SK-N-SH (cell line): ENCODE data around the gene RYR3. TPM values are rescaled to one million over a fixed set of nuclear protein-coding genes. Genes with fewer than 3 reads are reported as not detected.

Source experiments
- CTCF ChIA-PET: fragments of 300-600, 350-600 bp; formaldehyde crosslinking; extraction: SDS; loops from one replicate; lab custom pipeline; 2021; lab: Yijun Ruan, JAX
- POLR2A ChIA-PET: fragments of 350-600 bp; sonication (Branson Sonifier 250); formaldehyde crosslinking; extraction: SDS; loops from one replicate; lab custom pipeline; 2020; ENCODE audit warnings: antibody characterized with exemption, inconsistent platforms; lab: Yijun Ruan, JAX
- DNase-seq: peaks from one replicate; pipeline ENCODE4 v3.0.0; 2012
- H2AFZ ChIP-seq: fragments of 200-600 bp; sonication (generic); 2 replicates; pipeline ENCODE4 v1.8.1; 2016; ENCODE audit warnings: antibody characterized with exemption, mild to moderate bottlenecking, low read depth
- H3F3A ChIP-seq: fragments of 200-600 bp; sonication (generic); replicated peaks from 2 replicates; pipeline ENCODE3; 2016; ENCODE audit warnings: antibody characterized with exemption, mild to moderate bottlenecking; ENCODE audit not compliant: insufficient read depth
- H3K27ac ChIP-seq, 2 experiments: fragments of 200-500 bp in 1 of 2; fragments of 200-600 bp in 1 of 2; sonication (Bioruptor generic) in 1 of 2; sonication (generic), shearing (Covaris generic) in 1 of 2; 2 replicates each; pipeline versions ENCODE4 v1.5.1 to v1.6.1; 2014 to 2016; ENCODE audit warnings: low read depth in 2 of 2, inconsistent platforms in 1 of 2, low read length in 1 of 2, mild to moderate bottlenecking in 1 of 2, mixed read lengths in 1 of 2
- H3K27me3 ChIP-seq: fragments of 200-600 bp; sonication (generic), shearing (Covaris generic); 2 replicates; pipeline ENCODE4 v1.6.1; 2016; ENCODE audit warnings: mixed run types; ENCODE audit not compliant: insufficient read depth
- H3K36me3 ChIP-seq, 2 experiments: fragments of 200-500 bp in 1 of 2; fragments of 200-600 bp in 1 of 2; sonication (Bioruptor generic) in 1 of 2; sonication (generic) in 1 of 2; replicated peaks in 1 of 2; 2 replicates each; pipeline versions ENCODE3 to v1.5.1; 2014 to 2016; ENCODE audit warnings: low read length in 1 of 2, mild to moderate bottlenecking in 1 of 2; ENCODE audit not compliant: insufficient read depth in 2 of 2, control insufficient read depth in 1 of 2
- H3K4me1 ChIP-seq, 2 experiments: fragments of 200-500 bp in 1 of 2; fragments of 200-600 bp in 1 of 2; sonication (Bioruptor generic) in 1 of 2; sonication (generic), shearing (Covaris generic) in 1 of 2; 2 replicates each; pipeline versions ENCODE4 v1.5.1 to v1.6.1; 2014 to 2016; ENCODE audit warnings: low read depth in 1 of 2, low read length in 1 of 2, mixed run types in 1 of 2; ENCODE audit not compliant: insufficient read depth in 2 of 2, control insufficient read depth in 1 of 2
- H3K4me2 ChIP-seq: fragments of 200-600 bp; sonication (generic), shearing (Covaris generic); 2 replicates; pipeline ENCODE4 v1.6.1; 2017; ENCODE audit warnings: mixed run types
- H3K4me3 ChIP-seq, 2 experiments: fragments of 200-500 bp in 1 of 2; fragments of 200-600 bp in 1 of 2; sonication (Bioruptor generic) in 1 of 2; sonication (generic), shearing (Covaris generic) in 1 of 2; 2 replicates each; pipeline versions ENCODE4 v1.5.1 to v1.8.1; 2014 to 2016; ENCODE audit warnings: low read depth in 2 of 2, inconsistent platforms in 1 of 2, low read length in 1 of 2, mild to moderate bottlenecking in 1 of 2, mixed read lengths in 1 of 2, moderate library complexity in 1 of 2
- H3K79me2 ChIP-seq: fragments of 200-600 bp; sonication (generic); 2 replicates; pipeline ENCODE4 v1.8.1; 2017; ENCODE audit warnings: mild to moderate bottlenecking; ENCODE audit not compliant: insufficient read depth
- H3K9ac ChIP-seq: fragments of 200-600 bp; sonication (generic); 2 replicates; pipeline ENCODE4 v1.6.1; 2017; ENCODE audit warnings: mixed run types
- H3K9me2 ChIP-seq: fragments of 200-600 bp; sonication (generic); 2 replicates; pipeline ENCODE4 v1.6.1; 2017; ENCODE audit warnings: mixed run types
- H3K9me3 ChIP-seq: fragments of 200-600 bp; sonication (generic); 2 replicates; pipeline ENCODE4 v1.6.1; 2017; ENCODE audit warnings: mixed run types, mild to moderate bottlenecking, moderate library complexity
- H4K20me1 ChIP-seq: fragments of 200-600 bp; sonication (generic); 2 replicates; pipeline ENCODE4 v1.6.1; 2017; ENCODE audit warnings: mild to moderate bottlenecking, mixed run types; ENCODE audit not compliant: insufficient read depth
- EP300 ChIP-seq, 2 experiments: IDR thresholded peaks; 2 replicates each; pipeline versions ENCODE4 v1.4.0 to v1.6.1; 2012; ENCODE audit warnings: borderline replicate concordance in 1 of 2, low read depth in 1 of 2, low read length in 1 of 2
- FOXM1 ChIP-seq: IDR thresholded peaks from 2 replicates; pipeline ENCODE4 v1.4.0; 2012; ENCODE audit warnings: low read depth, mild to moderate bottlenecking
- GABPA ChIP-seq: IDR thresholded peaks from 2 replicates; pipeline ENCODE4 v1.4.0; 2012; ENCODE audit warnings: low read depth, mild to moderate bottlenecking
- GATA2 ChIP-seq: sonication (generic); formaldehyde crosslinking; IDR thresholded peaks from 2 replicates; pipeline ENCODE4 v1.5.0; 2020; ENCODE audit warnings: mild to moderate bottlenecking, missing genetic modification reagents
- MEF2A ChIP-seq: IDR thresholded peaks from 2 replicates; pipeline ENCODE4 v1.4.0; 2012; ENCODE audit warnings: low read depth, borderline replicate concordance
- NFIC ChIP-seq: IDR thresholded peaks from 2 replicates; pipeline ENCODE4 v1.4.0; 2012; ENCODE audit warnings: borderline replicate concordance
- RAD21 ChIP-seq: IDR thresholded peaks from 2 replicates; pipeline ENCODE4 v1.6.1; 2012; ENCODE audit warnings: mild to moderate bottlenecking, low read length
- SIN3A ChIP-seq: IDR thresholded peaks from 2 replicates; pipeline ENCODE4 v1.6.1; 2012; ENCODE audit warnings: low read depth, mild to moderate bottlenecking, low read length, moderate library complexity, borderline replicate concordance
- SMC3 ChIP-seq: IDR thresholded peaks from 2 replicates; pipeline ENCODE4 v1.6.1; 2012; ENCODE audit warnings: low read depth, low read length, improper control_type of control experiment
- WGBS: methylation state at CpG from one replicate; pipeline ENCODE4 v1.1.6; 2017; ENCODE audit warnings: low lambda C conversion rate; 5-methylcytosine and 5-hydroxymethylcytosine counted together
- polyA plus RNA-seq, 3 experiments: library from polyadenylated mRNA; depleted of rRNA; stranded (reverse); fragments of >200 nt; gene quantifications; 2 replicates each; pipeline ENCODE4 v1.2.3, GENCODE V29; 2012
- TF ChIP-seq, protein P1 (sequence below): IDR thresholded peaks from 2 replicates; pipeline ENCODE4 v1.6.1; 2012; ENCODE audit warnings: mild to moderate bottlenecking, low read depth, low read length, moderate library complexity
- TF ChIP-seq, protein P2 (sequence below): fragments of 150-350 bp; IDR thresholded peaks from 2 replicates; pipeline ENCODE4 v1.6.1; 2017; ENCODE audit warnings: antibody characterized with exemption, low read length, low read depth, borderline replicate concordance
- TF ChIP-seq, protein P3 (sequence below): IDR thresholded peaks from 2 replicates; pipeline ENCODE4 v1.4.0; 2012; ENCODE audit warnings: low read depth, borderline replicate concordance
- TF ChIP-seq, protein P4 (sequence below): IDR thresholded peaks from 2 replicates; pipeline ENCODE4 v1.4.0; 2012; ENCODE audit warnings: low read depth, borderline replicate concordance
- TF ChIP-seq, protein P5 (sequence below): IDR thresholded peaks from 2 replicates; pipeline ENCODE4; 2012

Gene RYR3
- polyA plus RNA-seq, 1 of the 3 experiments (the other 2 are of a cell fraction): 0.02 TPM

DNA sequence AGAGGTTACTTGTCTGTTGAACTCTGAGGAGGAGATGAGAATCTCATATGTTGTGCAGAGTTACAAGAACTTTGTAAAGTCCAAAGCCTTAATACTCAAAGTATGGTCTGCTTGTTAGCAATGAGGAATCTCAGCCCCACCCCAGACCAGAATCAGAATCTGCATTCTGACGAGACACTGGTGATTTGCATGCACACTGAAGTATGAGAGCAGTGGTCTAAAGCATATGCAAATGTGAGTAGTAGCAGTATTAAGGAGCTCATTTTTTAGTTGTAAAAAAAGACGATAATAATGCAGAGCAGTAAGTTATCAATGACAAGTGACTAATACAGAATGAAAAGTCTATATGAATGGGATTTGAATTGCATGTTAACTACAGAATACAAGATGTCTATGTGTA lies 327.7 kb downstream of the RYR3 start:
- H3K9ac ChIP-seq: no peak overlapping the region
- H3K27ac ChIP-seq: no peak overlapping the region
- H3K4me1 ChIP-seq: peaks cover 0 to 25% of the 10 kb centered on the region in 2 experiments; a peak in 2 of 4 replicates
- no peak for DNase-seq
- H3K9me3 ChIP-seq: no peaks in the 10 kb centered on the region
- H3K4me2 ChIP-seq: no peak overlapping the region
- 38% methylated on average over 2 of the region's 2 CpGs for WGBS
- ChIA-PET POLR2A (no interaction called here), CTCF (interaction anchor here (0.6 to 4.2 kb wide), 4 partner anchors 16 to 604 kb away, joined by 3 to 23 read pairs (median 7); no protein-coding TSS in a partner anchor)
- no peaks in the 10 kb centered on the region for H3K9me2 ChIP-seq
- H3K79me2 ChIP-seq: no peaks in the 10 kb centered on the region
- peaks cover 11% of the 10 kb centered on the region; the same call in 1 of the 2 replicates for H3K27me3 ChIP-seq
- no peak overlapping the region for H2AFZ ChIP-seq
- H3K4me3 ChIP-seq: no peak overlapping the region
- no peaks in the 10 kb centered on the region for H3F3A ChIP-seq
- no peaks in the 10 kb centered on the region for H3K36me3 ChIP-seq
- no peaks in the 10 kb centered on the region for H4K20me1 ChIP-seq
- TF ChIP-seq SMC3 (no peak), SIN3A (no peak), EP300 (IDR thresholded peaks at IDR 0.05; ENCODE audit: borderline replicate concordance in 1 of 2, low read depth in 1 of 2, low read length in 1 of 2) (no peak), GATA2 (CRISPR knock-in tag) (no peak), NFIC (no peak), MEF2A (no peak), GABPA (no peak), FOXM1 (no peak), RAD21 (no peak)
- TF ChIP-seq, protein P1, sequence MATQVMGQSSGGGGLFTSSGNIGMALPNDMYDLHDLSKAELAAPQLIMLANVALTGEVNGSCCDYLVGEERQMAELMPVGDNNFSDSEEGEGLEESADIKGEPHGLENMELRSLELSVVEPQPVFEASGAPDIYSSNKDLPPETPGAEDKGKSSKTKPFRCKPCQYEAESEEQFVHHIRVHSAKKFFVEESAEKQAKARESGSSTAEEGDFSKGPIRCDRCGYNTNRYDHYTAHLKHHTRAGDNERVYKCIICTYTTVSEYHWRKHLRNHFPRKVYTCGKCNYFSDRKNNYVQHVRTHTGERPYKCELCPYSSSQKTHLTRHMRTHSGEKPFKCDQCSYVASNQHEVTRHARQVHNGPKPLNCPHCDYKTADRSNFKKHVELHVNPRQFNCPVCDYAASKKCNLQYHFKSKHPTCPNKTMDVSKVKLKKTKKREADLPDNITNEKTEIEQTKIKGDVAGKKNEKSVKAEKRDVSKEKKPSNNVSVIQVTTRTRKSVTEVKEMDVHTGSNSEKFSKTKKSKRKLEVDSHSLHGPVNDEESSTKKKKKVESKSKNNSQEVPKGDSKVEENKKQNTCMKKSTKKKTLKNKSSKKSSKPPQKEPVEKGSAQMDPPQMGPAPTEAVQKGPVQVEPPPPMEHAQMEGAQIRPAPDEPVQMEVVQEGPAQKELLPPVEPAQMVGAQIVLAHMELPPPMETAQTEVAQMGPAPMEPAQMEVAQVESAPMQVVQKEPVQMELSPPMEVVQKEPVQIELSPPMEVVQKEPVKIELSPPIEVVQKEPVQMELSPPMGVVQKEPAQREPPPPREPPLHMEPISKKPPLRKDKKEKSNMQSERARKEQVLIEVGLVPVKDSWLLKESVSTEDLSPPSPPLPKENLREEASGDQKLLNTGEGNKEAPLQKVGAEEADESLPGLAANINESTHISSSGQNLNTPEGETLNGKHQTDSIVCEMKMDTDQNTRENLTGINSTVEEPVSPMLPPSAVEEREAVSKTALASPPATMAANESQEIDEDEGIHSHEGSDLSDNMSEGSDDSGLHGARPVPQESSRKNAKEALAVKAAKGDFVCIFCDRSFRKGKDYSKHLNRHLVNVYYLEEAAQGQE: no peak
- TF ChIP-seq, protein P2, sequence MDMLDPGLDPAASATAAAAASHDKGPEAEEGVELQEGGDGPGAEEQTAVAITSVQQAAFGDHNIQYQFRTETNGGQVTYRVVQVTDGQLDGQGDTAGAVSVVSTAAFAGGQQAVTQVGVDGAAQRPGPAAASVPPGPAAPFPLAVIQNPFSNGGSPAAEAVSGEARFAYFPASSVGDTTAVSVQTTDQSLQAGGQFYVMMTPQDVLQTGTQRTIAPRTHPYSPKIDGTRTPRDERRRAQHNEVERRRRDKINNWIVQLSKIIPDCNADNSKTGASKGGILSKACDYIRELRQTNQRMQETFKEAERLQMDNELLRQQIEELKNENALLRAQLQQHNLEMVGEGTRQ: no peak
- TF ChIP-seq, protein P3, sequence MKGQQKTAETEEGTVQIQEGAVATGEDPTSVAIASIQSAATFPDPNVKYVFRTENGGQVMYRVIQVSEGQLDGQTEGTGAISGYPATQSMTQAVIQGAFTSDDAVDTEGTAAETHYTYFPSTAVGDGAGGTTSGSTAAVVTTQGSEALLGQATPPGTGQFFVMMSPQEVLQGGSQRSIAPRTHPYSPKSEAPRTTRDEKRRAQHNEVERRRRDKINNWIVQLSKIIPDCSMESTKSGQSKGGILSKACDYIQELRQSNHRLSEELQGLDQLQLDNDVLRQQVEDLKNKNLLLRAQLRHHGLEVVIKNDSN: no peak
- TF ChIP-seq, protein P4, sequence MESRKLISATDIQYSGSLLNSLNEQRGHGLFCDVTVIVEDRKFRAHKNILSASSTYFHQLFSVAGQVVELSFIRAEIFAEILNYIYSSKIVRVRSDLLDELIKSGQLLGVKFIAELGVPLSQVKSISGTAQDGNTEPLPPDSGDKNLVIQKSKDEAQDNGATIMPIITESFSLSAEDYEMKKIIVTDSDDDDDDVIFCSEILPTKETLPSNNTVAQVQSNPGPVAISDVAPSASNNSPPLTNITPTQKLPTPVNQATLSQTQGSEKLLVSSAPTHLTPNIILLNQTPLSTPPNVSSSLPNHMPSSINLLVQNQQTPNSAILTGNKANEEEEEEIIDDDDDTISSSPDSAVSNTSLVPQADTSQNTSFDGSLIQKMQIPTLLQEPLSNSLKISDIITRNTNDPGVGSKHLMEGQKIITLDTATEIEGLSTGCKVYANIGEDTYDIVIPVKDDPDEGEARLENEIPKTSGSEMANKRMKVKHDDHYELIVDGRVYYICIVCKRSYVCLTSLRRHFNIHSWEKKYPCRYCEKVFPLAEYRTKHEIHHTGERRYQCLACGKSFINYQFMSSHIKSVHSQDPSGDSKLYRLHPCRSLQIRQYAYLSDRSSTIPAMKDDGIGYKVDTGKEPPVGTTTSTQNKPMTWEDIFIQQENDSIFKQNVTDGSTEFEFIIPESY: no peak
- TF ChIP-seq, protein P5, sequence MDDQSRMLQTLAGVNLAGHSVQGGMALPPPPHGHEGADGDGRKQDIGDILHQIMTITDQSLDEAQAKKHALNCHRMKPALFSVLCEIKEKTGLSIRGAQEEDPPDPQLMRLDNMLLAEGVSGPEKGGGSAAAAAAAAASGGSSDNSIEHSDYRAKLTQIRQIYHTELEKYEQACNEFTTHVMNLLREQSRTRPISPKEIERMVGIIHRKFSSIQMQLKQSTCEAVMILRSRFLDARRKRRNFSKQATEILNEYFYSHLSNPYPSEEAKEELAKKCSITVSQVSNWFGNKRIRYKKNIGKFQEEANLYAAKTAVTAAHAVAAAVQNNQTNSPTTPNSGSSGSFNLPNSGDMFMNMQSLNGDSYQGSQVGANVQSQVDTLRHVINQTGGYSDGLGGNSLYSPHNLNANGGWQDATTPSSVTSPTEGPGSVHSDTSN: no peak
